ENCODE data around the gene ATG2B. TPM values are rescaled to one million over a fixed set of nuclear protein-coding genes. Genes with fewer than 3 reads are reported as not detected.

The ATG2B gene
- total RNA-seq, 2 experiments from 2014 or later: 14.7 to 15.4 TPM

Other genes with a start within 250 kb of the ATG2B start
- gene BDKRB2, start 158.5 kb downstream of the ATG2B start, total RNA-seq: not detected
- gene BDKRB1, start 107.1 kb downstream of the ATG2B start, total RNA-seq: not detected
- 10 to 100 TPM; 15.0 to 26.0 TPM for gene GSKIP, start 185 bp upstream of the ATG2B start, total RNA-seq
- 1 to 10 TPM in 1 of 2 experiments, under 1 TPM in 1; 0.80 to 1.6 TPM for gene AK7, start 28.8 kb upstream of the ATG2B start, total RNA-seq
- gene PAPOLA, start 139.0 kb upstream of the ATG2B start, total RNA-seq: 100 to 1,000 TPM; 156 to 189 TPM